ENCODE data around the gene SMARCD1. TPM values are rescaled to one million over a fixed set of nuclear protein-coding genes. Genes with fewer than 3 reads are reported as not detected.

Gene SMARCD1
- total and polyA plus RNA-seq, 9 of the 15 experiments (the other 6 are each of a cell fraction or from before 2014, with no cell fraction given) = 0.86 to 91.7 (median 48.0) TPM

- TF ChIP-seq ESRRA (IDR thresholded peaks at IDR 0.05; ENCODE audit: borderline replicate concordance, low read depth) = no peak
Observed at GRCh38 chr12:50075808-50076170, 9.4 kb upstream of the SMARCD1 start (continued).

GRCh38 chr12:50077099-50077498 is 8.0 kb upstream of the SMARCD1 start:
- Histone ChIP-seq H4K20me1 (replicated peaks; ENCODE audit: control insufficient read depth, insufficient read depth, low read length) (no peaks in the 10 kb centered on the region), H3K9ac (ENCODE audit: insufficient read depth in 1 of 2, low read depth in 2 of 2, low read length in 2 of 2) (no peak overlapping the region), H3K27ac (ENCODE audit: extremely low read depth, low read depth, low read length) (no peak overlapping the region), H3K27me3 (ENCODE audit: control insufficient read depth in 2 of 2, insufficient read depth in 2 of 2, low read length in 2 of 2) (no peaks in the 10 kb centered on the region), H3K79me2 (ENCODE audit: control insufficient read depth, insufficient read depth, low read length) (no peaks in the 10 kb centered on the region), H3K9me3 (replicated peaks; ENCODE audit: control insufficient read depth, insufficient read depth, low read depth, low read length) (no peaks in the 10 kb centered on the region), H3K36me3 (ENCODE audit: control insufficient read depth, insufficient read depth, low read length) (no peaks in the 10 kb centered on the region), H3K4me2 (ENCODE audit: insufficient read depth, low read length) (no peak overlapping the region), H3K4me3 (no peak overlapping the region), H2AFZ (ENCODE audit: low read depth, low read length) (no peak overlapping the region), H3K4me1 (replicated peaks in 1 of 2; ENCODE audit: control insufficient read depth in 2 of 2, insufficient read depth in 2 of 2, low read length in 2 of 2) (peaks cover 14 to 20% of the 10 kb centered on the region in 2 experiments), H3K9me1 (ENCODE audit: control insufficient read depth, insufficient read depth, low read length) (peaks cover 4% of the 10 kb centered on the region)
- BruUV-seq (replicated peaks) = no TSS peak
- intact Hi-C loops (cut with micrococcal nuclease) (no loop called here), in situ Hi-C loops (cut with MboI) (no loop called here)
- WGBS (ENCODE audit: insufficient coverage, low coverage, missing lambda C conversion rate) = 15% methylated on average over 12 of the region's 12 CpGs
- ATAC-seq = no peak
- POLR2A ChIA-PET = interaction anchor here (0.6 to 1.2 kb wide), 4 partner anchors 8 to 237 kb away, joined by 3 to 7 read pairs (median 3); partner anchors contain the start of gene SMARCD1
- no peak for TF ChIP-seq IFI16 (CRISPR knock-in tag; IDR thresholded peaks at IDR 0.05)
- no peak for TF ChIP-seq ZNF3 (CRISPR knock-in tag; IDR thresholded peaks at IDR 0.05)
- CTCF ChIA-PET (ENCODE audit: low intra/inter-chr PET ratio) = interaction anchor here (5.8 kb wide), 1 partner anchor 99 kb away, joined by 66 read pairs; no protein-coding TSS in a partner anchor
- no peak for DNase-seq (ENCODE audit: extremely low read depth in 1 of 4, low spot score in 3 of 4)
- no peak for FAIRE-seq

GRCh38 chr12:50078281-50078680 is 6.9 kb upstream of the SMARCD1 start:
- Histone ChIP-seq H3K9ac (ENCODE audit: insufficient read depth in 1 of 2, low read depth in 2 of 2, low read length in 2 of 2) (no peak overlapping the region), H3K9me3 (replicated peaks; ENCODE audit: control insufficient read depth, insufficient read depth, low read depth, low read length) (no peaks in the 10 kb centered on the region), H4K20me1 (replicated peaks; ENCODE audit: control insufficient read depth, insufficient read depth, low read length) (no peaks in the 10 kb centered on the region), H3K4me2 (ENCODE audit: insufficient read depth, low read length) (no peak overlapping the region), H3K4me3 (no peak overlapping the region), H3K79me2 (ENCODE audit: control insufficient read depth, insufficient read depth, low read length) (no peaks in the 10 kb centered on the region), H3K9me1 (ENCODE audit: control insufficient read depth, insufficient read depth, low read length) (peaks cover 4% of the 10 kb centered on the region), H3K4me1 (replicated peaks in 1 of 2; ENCODE audit: control insufficient read depth in 2 of 2, insufficient read depth in 2 of 2, low read length in 2 of 2) (peaks cover 6 to 10% of the 10 kb centered on the region in 2 experiments; a peak in 3 of 5 replicates), H3K36me3 (ENCODE audit: control insufficient read depth, insufficient read depth, low read length) (no peaks in the 10 kb centered on the region), H2AFZ (ENCODE audit: low read depth, low read length) (no peak overlapping the region), H3K27me3 (ENCODE audit: control insufficient read depth in 2 of 2, insufficient read depth in 2 of 2, low read length in 2 of 2) (no peaks in the 10 kb centered on the region), H3K27ac (ENCODE audit: extremely low read depth, low read depth, low read length) (no peak overlapping the region)
- DNase-seq (ENCODE audit: extremely low read depth in 1 of 4, low spot score in 3 of 4) (no peak), ATAC-seq (no peak), FAIRE-seq (no peak)
- ChIA-PET CTCF (ENCODE audit: low intra/inter-chr PET ratio) (no interaction called here), POLR2A (interaction anchor here (0.6 to 0.8 kb wide), 2 partner anchors 52 to 90 kb away, joined by 3 to 4 read pairs; no protein-coding TSS in a partner anchor)
- BruUV-seq (replicated peaks) = no TSS peak
- 13% methylated on average over 4 of the region's 10 CpGs for WGBS (ENCODE audit: insufficient coverage, low coverage, missing lambda C conversion rate)
- in situ Hi-C loops (cut with MboI) = no loop called here
- intact Hi-C loops (cut with micrococcal nuclease) = no loop called here
- TF ChIP-seq ZBTB9 (CRISPR knock-in tag; IDR thresholded peaks at IDR 0.05) = no peak
- no peak for TF ChIP-seq ESRRB (CRISPR knock-in tag; IDR thresholded peaks at IDR 0.05; ENCODE audit: borderline replicate concordance)
- TF ChIP-seq TCF3 (CRISPR knock-in tag; IDR thresholded peaks at IDR 0.05) = no peak
- no peak for TF ChIP-seq CEBPG (CRISPR knock-in tag; IDR thresholded peaks at IDR 0.05)
- TF ChIP-seq CEBPG (tag; conservative IDR thresholded peaks at IDR 0.05 in 1 of 2, IDR thresholded peaks at IDR 0.05 in 1 of 2) = no peak
- no peak for TF ChIP-seq TARDBP (IDR thresholded peaks at IDR 0.05)
- TF ChIP-seq RAD21 (CRISPR knock-in tag; conservative IDR thresholded peaks at IDR 0.05 in 1 of 2, IDR thresholded peaks at IDR 0.05 in 1 of 2) = no peak
- TF ChIP-seq ZNF184 (CRISPR knock-in tag; IDR thresholded peaks at IDR 0.05) = no peak
- no peak for TF ChIP-seq USF1 (CRISPR knock-in tag; IDR thresholded peaks at IDR 0.05)
- TF ChIP-seq ZBTB8A (IDR thresholded peaks at IDR 0.05; ENCODE audit: partially characterized antibody) = no peak

Measured in K562 (cell line).